ENCODE data around the gene E2F6. TPM values are rescaled to one million over a fixed set of nuclear protein-coding genes. Genes with fewer than 3 reads are reported as not detected.

E2F6 gene
- total and polyA plus RNA-seq, 2 of the 13 experiments (the other 11 are each of a cell fraction or from before 2014, with no cell fraction given) = 27.3 to 36.0 TPM

DNA sequence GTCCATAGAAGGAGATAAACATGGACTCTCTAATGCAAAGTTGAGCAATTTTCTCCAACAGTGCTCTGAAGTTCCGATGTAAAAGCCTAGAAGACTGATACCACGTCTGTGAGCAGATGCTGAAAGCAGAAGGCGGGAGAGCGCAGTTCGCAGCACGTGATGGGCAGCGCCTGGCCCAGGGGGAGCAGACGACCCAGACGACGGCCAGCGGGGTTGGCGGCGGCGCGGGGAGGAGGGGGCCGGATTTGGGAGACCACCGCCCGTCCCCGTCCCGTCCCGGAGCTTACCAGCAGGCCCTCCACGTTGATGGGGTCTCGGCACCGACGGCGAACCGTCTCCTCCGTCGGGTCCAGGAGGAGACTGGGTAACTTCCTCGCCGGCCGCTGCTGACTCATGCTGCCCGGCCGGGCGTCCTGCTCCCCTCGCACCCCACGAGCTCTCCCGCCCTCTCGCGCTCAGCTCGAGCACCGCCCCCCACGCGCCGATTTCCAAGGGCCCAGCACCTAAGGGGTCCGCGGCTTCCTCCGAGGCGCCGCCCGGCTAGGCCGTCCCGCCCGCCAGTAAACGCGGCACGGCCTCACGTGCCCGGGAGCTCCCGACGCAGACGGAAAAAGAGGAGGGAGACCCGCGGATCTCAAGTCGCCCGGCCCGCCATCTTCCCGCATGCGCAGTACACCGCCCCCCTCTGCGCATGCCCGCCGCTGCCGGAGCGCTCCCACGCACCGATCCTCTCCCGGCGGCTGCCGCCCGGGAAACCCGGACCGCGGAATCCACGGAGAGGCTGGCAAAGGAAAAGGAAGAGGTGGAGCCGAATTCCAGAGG, at the start of gene E2F6 (continued):
- TF ChIP-seq ZNF496 (CRISPR knock-in tag; IDR thresholded peaks at IDR 0.05; ENCODE audit: insufficient replicate concordance) (peak; percentile 65), KDM2A (CRISPR knock-in tag; IDR thresholded peaks at IDR 0.05; ENCODE audit: borderline replicate concordance, low read depth) (peak; percentile 74), ZNF547 (CRISPR knock-in tag; IDR thresholded peaks at IDR 0.05) (peak; percentile 100), SIN3B (IDR thresholded peaks at IDR 0.05; ENCODE audit: low read length) (peak; percentile 62; the same call in 1 of the 2 replicates), SRSF4 (IDR thresholded peaks at IDR 0.05; ENCODE audit: low read depth, low read length, poor library complexity, severe bottlenecking) (peak; percentile 100), ZNF333 (CRISPR knock-in tag; IDR thresholded peaks at IDR 0.05; ENCODE audit: borderline replicate concordance) (peak; percentile 98; the same call in 1 of the 2 replicates), ZNF572 (CRISPR knock-in tag; IDR thresholded peaks at IDR 0.05) (0 out of 2 replicates have a peak, but pooled peaks have one; percentile 12), GATAD2A (CRISPR knock-in tag; IDR thresholded peaks at IDR 0.05) (peak; percentile 84), HNRNPH1 (optimal IDR thresholded peaks at IDR 0.05; ENCODE audit: low read depth, low read length) (no peak), ZNF543 (CRISPR knock-in tag; IDR thresholded peaks at IDR 0.05) (peak; percentile 99), ZNF891 (CRISPR knock-in tag; IDR thresholded peaks at IDR 0.05) (peak; percentile 99), TBX3 (IDR thresholded peaks at IDR 0.05; ENCODE audit: borderline replicate concordance) (peak; percentile 40; the same call in 1 of the 2 replicates), ZNF83 (CRISPR knock-in tag; IDR thresholded peaks at IDR 0.05; ENCODE audit: borderline replicate concordance) (no peak; the same call in 1 of the 2 replicates), MZF1 (CRISPR knock-in tag; IDR thresholded peaks at IDR 0.05; ENCODE audit: borderline replicate concordance) (0 out of 2 replicates have a peak, but pooled peaks have one; percentile 73), KMT2B (CRISPR knock-in tag; IDR thresholded peaks at IDR 0.05) (peak; percentile 96), ZFP82 (CRISPR knock-in tag; IDR thresholded peaks at IDR 0.05; ENCODE audit: borderline replicate concordance) (peak; percentile 98; the same call in 1 of the 2 replicates), HES4 (CRISPR knock-in tag; IDR thresholded peaks at IDR 0.05; ENCODE audit: borderline replicate concordance) (peak; percentile 100; the same call in 1 of the 2 replicates), CEBPG (CRISPR knock-in tag; IDR thresholded peaks at IDR 0.05) (peak; percentile 56), ZNF121 (CRISPR knock-in tag; IDR thresholded peaks at IDR 0.05) (peak; percentile 48; the same call in 1 of the 2 replicates), NFKBIZ (CRISPR knock-in tag; IDR thresholded peaks at IDR 0.05) (peak; percentile 84; the same call in 1 of the 2 replicates), ZNF546 (CRISPR knock-in tag; conservative IDR thresholded peaks at IDR 0.05) (peak; percentile 99), JUN (CRISPR knock-in tag; IDR thresholded peaks at IDR 0.05) (peak; percentile 63), JUNB (CRISPR knock-in tag; IDR thresholded peaks at IDR 0.05; ENCODE audit: borderline replicate concordance) (peak; percentile 88), ZBTB8A (CRISPR knock-in tag; IDR thresholded peaks at IDR 0.05; ENCODE audit: borderline replicate concordance, low read depth) (peak; percentile 98), ZNF446 (CRISPR knock-in tag; IDR thresholded peaks at IDR 0.05) (peak; percentile 99)
- TF ChIP-seq, protein P1, sequence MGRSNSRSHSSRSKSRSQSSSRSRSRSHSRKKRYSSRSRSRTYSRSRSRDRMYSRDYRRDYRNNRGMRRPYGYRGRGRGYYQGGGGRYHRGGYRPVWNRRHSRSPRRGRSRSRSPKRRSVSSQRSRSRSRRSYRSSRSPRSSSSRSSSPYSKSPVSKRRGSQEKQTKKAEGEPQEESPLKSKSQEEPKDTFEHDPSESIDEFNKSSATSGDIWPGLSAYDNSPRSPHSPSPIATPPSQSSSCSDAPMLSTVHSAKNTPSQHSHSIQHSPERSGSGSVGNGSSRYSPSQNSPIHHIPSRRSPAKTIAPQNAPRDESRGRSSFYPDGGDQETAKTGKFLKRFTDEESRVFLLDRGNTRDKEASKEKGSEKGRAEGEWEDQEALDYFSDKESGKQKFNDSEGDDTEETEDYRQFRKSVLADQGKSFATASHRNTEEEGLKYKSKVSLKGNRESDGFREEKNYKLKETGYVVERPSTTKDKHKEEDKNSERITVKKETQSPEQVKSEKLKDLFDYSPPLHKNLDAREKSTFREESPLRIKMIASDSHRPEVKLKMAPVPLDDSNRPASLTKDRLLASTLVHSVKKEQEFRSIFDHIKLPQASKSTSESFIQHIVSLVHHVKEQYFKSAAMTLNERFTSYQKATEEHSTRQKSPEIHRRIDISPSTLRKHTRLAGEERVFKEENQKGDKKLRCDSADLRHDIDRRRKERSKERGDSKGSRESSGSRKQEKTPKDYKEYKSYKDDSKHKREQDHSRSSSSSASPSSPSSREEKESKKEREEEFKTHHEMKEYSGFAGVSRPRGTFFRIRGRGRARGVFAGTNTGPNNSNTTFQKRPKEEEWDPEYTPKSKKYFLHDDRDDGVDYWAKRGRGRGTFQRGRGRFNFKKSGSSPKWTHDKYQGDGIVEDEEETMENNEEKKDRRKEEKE (IDR thresholded peaks at IDR 0.05) = no peak
- TF ChIP-seq, protein P2, sequence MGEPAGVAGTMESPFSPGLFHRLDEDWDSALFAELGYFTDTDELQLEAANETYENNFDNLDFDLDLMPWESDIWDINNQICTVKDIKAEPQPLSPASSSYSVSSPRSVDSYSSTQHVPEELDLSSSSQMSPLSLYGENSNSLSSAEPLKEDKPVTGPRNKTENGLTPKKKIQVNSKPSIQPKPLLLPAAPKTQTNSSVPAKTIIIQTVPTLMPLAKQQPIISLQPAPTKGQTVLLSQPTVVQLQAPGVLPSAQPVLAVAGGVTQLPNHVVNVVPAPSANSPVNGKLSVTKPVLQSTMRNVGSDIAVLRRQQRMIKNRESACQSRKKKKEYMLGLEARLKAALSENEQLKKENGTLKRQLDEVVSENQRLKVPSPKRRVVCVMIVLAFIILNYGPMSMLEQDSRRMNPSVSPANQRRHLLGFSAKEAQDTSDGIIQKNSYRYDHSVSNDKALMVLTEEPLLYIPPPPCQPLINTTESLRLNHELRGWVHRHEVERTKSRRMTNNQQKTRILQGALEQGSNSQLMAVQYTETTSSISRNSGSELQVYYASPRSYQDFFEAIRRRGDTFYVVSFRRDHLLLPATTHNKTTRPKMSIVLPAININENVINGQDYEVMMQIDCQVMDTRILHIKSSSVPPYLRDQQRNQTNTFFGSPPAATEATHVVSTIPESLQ (CRISPR knock-in tag; conservative IDR thresholded peaks at IDR 0.05) = no peak

Data from HepG2 (cell line).